H9 (cell line): Measurements from ENCODE around the gene LHFPL6. TPM values are rescaled to one million over a fixed set of nuclear protein-coding genes. Genes with fewer than 3 reads are reported as not detected.

Experiments
- DNase-seq: peaks from one replicate; pipeline ENCODE4 v3.0.0-alpha.2; 2017
- H2AFZ ChIP-seq: one replicate; pipeline ENCODE4 v1.6.1; 2013; ENCODE audit warnings: mild to moderate bottlenecking, low read length, control low read depth, moderate library complexity
- H2AK5ac ChIP-seq: 2 replicates; pipeline ENCODE4 v1.6.1; 2013; ENCODE audit warnings: low read length, control low read depth, mixed read lengths; ENCODE audit not compliant: insufficient read length
- H2BK120ac ChIP-seq: one replicate; pipeline ENCODE4 v1.6.1; 2013; ENCODE audit warnings: low read depth, mild to moderate bottlenecking, low read length, control low read depth, inconsistent platforms; ENCODE audit not compliant: poor library complexity, severe bottlenecking
- H2BK12ac ChIP-seq: 2 replicates; pipeline ENCODE4 v1.6.1; 2013; ENCODE audit warnings: low read length, control low read depth, mixed read lengths, low read depth; ENCODE audit not compliant: insufficient read length
- H2BK15ac ChIP-seq: 2 replicates; pipeline ENCODE4 v1.6.1; 2013; ENCODE audit warnings: low read depth, low read length, control low read depth
- H2BK20ac ChIP-seq: one replicate; pipeline ENCODE4 v1.6.1; 2013; ENCODE audit warnings: low read depth, mild to moderate bottlenecking, low read length, control low read depth, inconsistent platforms; ENCODE audit not compliant: poor library complexity, severe bottlenecking
- H2BK5ac ChIP-seq: 2 replicates; pipeline ENCODE4 v1.6.1; 2013; ENCODE audit warnings: low read length, control low read depth, mixed read lengths; ENCODE audit not compliant: insufficient read length
- H3K14ac ChIP-seq: 2 replicates; pipeline ENCODE4 v1.6.1; 2013; ENCODE audit warnings: low read length, control low read depth; ENCODE audit not compliant: insufficient read depth
- H3K18ac ChIP-seq: 2 replicates; pipeline ENCODE4 v1.6.1; 2013; ENCODE audit warnings: low read depth, mild to moderate bottlenecking, mixed read lengths, low read length, control low read depth; ENCODE audit not compliant: insufficient read length
- H3K23ac ChIP-seq: 2 replicates; pipeline ENCODE4 v1.6.1; 2013; ENCODE audit warnings: low read length, control low read depth, mixed read lengths, low read depth; ENCODE audit not compliant: insufficient read length
- H3K23me2 ChIP-seq: 2 replicates; pipeline ENCODE4 v1.6.1; 2013; ENCODE audit warnings: low read depth, mild to moderate bottlenecking, mixed read lengths, low read length, control low read depth; ENCODE audit not compliant: insufficient read length, poor library complexity, severe bottlenecking
- H3K27ac ChIP-seq: 2 replicates; pipeline ENCODE4 v1.5.1; 2013; ENCODE audit warnings: low read length, control low read depth, mixed read lengths, low read depth; ENCODE audit not compliant: insufficient read length
- H3K27me3 ChIP-seq: 2 replicates; pipeline ENCODE4 v1.6.1; 2013; ENCODE audit warnings: low read length, control low read depth, inconsistent platforms; ENCODE audit not compliant: insufficient read depth
- H3K4ac ChIP-seq: 2 replicates; pipeline ENCODE4 v1.6.1; 2013; ENCODE audit warnings: low read depth, mild to moderate bottlenecking, control low read depth, inconsistent platforms, low read length, moderate library complexity
- H3K4me1 ChIP-seq: 2 replicates; pipeline ENCODE4 v1.6.1; 2013; ENCODE audit warnings: low read length, control low read depth, inconsistent platforms; ENCODE audit not compliant: insufficient read depth
- H3K4me2 ChIP-seq: 2 replicates; pipeline ENCODE4 v1.6.1; 2013; ENCODE audit warnings: low read length, control low read depth, mixed read lengths; ENCODE audit not compliant: insufficient read length, insufficient read depth
- H3K56ac ChIP-seq: 2 replicates; pipeline ENCODE4 v1.6.1; 2013; ENCODE audit warnings: low read depth, mild to moderate bottlenecking, mixed read lengths, low read length, control low read depth; ENCODE audit not compliant: insufficient read length
- H3K79me1 ChIP-seq: 2 replicates; pipeline ENCODE4 v1.6.1; 2013; ENCODE audit warnings: low read depth, mild to moderate bottlenecking, moderate library complexity, low read length, control low read depth, inconsistent platforms; ENCODE audit not compliant: insufficient read depth, poor library complexity, severe bottlenecking
- H3K79me2 ChIP-seq: 2 replicates; pipeline ENCODE4 v1.6.1; 2013; ENCODE audit warnings: low read length, control low read depth, inconsistent platforms; ENCODE audit not compliant: insufficient read depth
- H3K9ac ChIP-seq: 2 replicates; pipeline ENCODE4 v1.6.1; 2013; ENCODE audit warnings: low read length, control low read depth, mixed read lengths; ENCODE audit not compliant: insufficient read length; ENCODE audit errors: extremely low read depth
- H3K9me3 ChIP-seq: one replicate; pipeline ENCODE4 v1.6.1; 2013; ENCODE audit warnings: low read depth, low read length, inconsistent platforms; ENCODE audit not compliant: control insufficient read depth
- H3T11ph ChIP-seq: one replicate; pipeline ENCODE4 v1.6.1; 2013; ENCODE audit warnings: mild to moderate bottlenecking, low read length, control low read depth, inconsistent platforms
- H4K20me1 ChIP-seq: one replicate; pipeline ENCODE4 v1.6.1; 2013; ENCODE audit not compliant: control insufficient read depth, insufficient read length, insufficient read depth
- H4K5ac ChIP-seq: 2 replicates; pipeline ENCODE4 v1.6.1; 2013; ENCODE audit warnings: low read depth, mild to moderate bottlenecking, mixed read lengths, low read length, control low read depth; ENCODE audit not compliant: insufficient read length
- H4K8ac ChIP-seq: replicated peaks from 2 replicates; pipeline ENCODE4 v1.6.1; 2013; ENCODE audit warnings: low read length, control low read depth, mixed read lengths, low read depth; ENCODE audit not compliant: insufficient read length
- H4K91ac ChIP-seq: 2 replicates; pipeline ENCODE4 v1.6.1; 2013; ENCODE audit warnings: low read depth, mild to moderate bottlenecking, moderate library complexity, mixed read lengths, low read length, control low read depth; ENCODE audit not compliant: insufficient read length
- H3K27ac Mint-ChIP-seq, 3 experiments: 2 replicates in 2 of 3; 3 replicates in 1 of 3; pipeline ENCODE4 v1.8.0; 2020 to 2021; ENCODE audit warnings: mixed read lengths in 3 of 3, mild to moderate bottlenecking in 1 of 3, moderate library complexity in 1 of 3
- H3K27me3 Mint-ChIP-seq: 2 replicates; pipeline ENCODE4 v1.8.0; 2021; ENCODE audit warnings: low read depth, mild to moderate bottlenecking, moderate library complexity, mixed read lengths
- H3K36me3 Mint-ChIP-seq, 3 experiments: 2 replicates in 2 of 3; 3 replicates in 1 of 3; pipeline ENCODE4 v1.8.0; 2020 to 2021; ENCODE audit warnings: low read depth in 3 of 3, mixed read lengths in 3 of 3; ENCODE audit not compliant: insufficient read depth in 1 of 3
- H3K4me1 Mint-ChIP-seq, 2 experiments: 2 replicates each; pipeline ENCODE4 v1.8.0; 2020; ENCODE audit warnings: mixed read lengths in 2 of 2
- H3K4me3 Mint-ChIP-seq, 2 experiments: 2 replicates in 1 of 2; 3 replicates in 1 of 2; pipeline ENCODE4 v1.8.0; 2020 to 2021; ENCODE audit warnings: mild to moderate bottlenecking in 2 of 2, mixed read lengths in 2 of 2, moderate library complexity in 1 of 2
- H3K9me3 Mint-ChIP-seq, 2 experiments: 2 replicates in 1 of 2; 3 replicates in 1 of 2; pipeline ENCODE4 v1.8.0; 2020; ENCODE audit warnings: mild to moderate bottlenecking in 2 of 2, mixed read lengths in 2 of 2, moderate library complexity in 1 of 2
- CTCF ChIP-seq: fragments of 200-600 bp; sonication (generic); conservative IDR thresholded peaks from 3 replicates; pipeline ENCODE4 v1.8.0; 2021; ENCODE audit warnings: antibody characterized with exemption, mild to moderate bottlenecking
- WGBS: extraction: QIAGEN DNeasy Blood & Tissue Kit; methylation state at CpG from one replicate; pipeline ENCODE4 v1.1.7; 2013; ENCODE audit warnings: missing lambda C conversion rate, low lambda C conversion rate, mixed read lengths; ENCODE audit not compliant: insufficient read length; ENCODE audit errors: extremely low coverage; 5-methylcytosine and 5-hydroxymethylcytosine counted together
- total RNA-seq: library from RNA; stranded (reverse); gene quantifications from 2 replicates; pipeline ENCODE4 v1.2.1, GENCODE V29; 2021

LHFPL6 gene
- total RNA-seq, 1 experiment from 2014 or later = 3.5 TPM

- Histone ChIP-seq H4K91ac (no peak overlapping the region), H2BK20ac (no peak overlapping the region), H3T11ph (no peak overlapping the region), H3K27ac (no peak overlapping the region), H3K56ac (no peak overlapping the region), H3K27me3 (no peaks in the 10 kb centered on the region), H3K4me2 (no peak overlapping the region), H3K14ac (no peak overlapping the region), H3K23ac (no peak overlapping the region), H2BK120ac (no peak overlapping the region), H3K79me1 (no peaks in the 10 kb centered on the region), H3K9ac (no peak overlapping the region), H4K8ac (no peak overlapping the region), H3K23me2 (no peaks in the 10 kb centered on the region), H4K5ac (no peak overlapping the region), H3K9me3 (no peaks in the 10 kb centered on the region), H3K79me2 (no peaks in the 10 kb centered on the region), H2BK5ac (no peak overlapping the region), H2AFZ (no peak overlapping the region), H3K4ac (no peak overlapping the region), H2BK12ac (no peak overlapping the region), H4K20me1 (no peaks in the 10 kb centered on the region), H2BK15ac (no peak overlapping the region), H2AK5ac (no peak overlapping the region), H3K18ac (peak overlapping the region; percentile 9), H3K4me1 (peaks cover 10% of the 10 kb centered on the region)
- Mint-ChIP-seq H3K27me3 (0 out of 2 replicates have a peak, but pooled peaks cover 1% of the 10 kb centered on the region), H3K4me3 (no peak overlapping the region; a peak in 1 of 5 replicates), H3K36me3 (peaks cover 0 to 5% (median 0%) of the 10 kb centered on the region in 3 experiments; a peak in 3 of 7 replicates), H3K4me1 (peaks cover 36 to 39% of the 10 kb centered on the region in 2 experiments), H3K9me3 (peaks cover 1 to 10% of the 10 kb centered on the region in 2 experiments; a peak in 3 of 5 replicates), H3K27ac (peak overlapping the region in 1 of 3 experiments; percentile 54; a peak in 2 of 7 replicates)
- WGBS = no CpG with 5 or more reads among the region's 3 CpGs
- TF ChIP-seq CTCF = no peak
- no peak for DNase-seq
Measured at GRCh38 chr13:39503048-39503447, 99.9 kb downstream of the LHFPL6 start.
